H9 (cell line): Measurements from ENCODE around the gene PSMD1. TPM values are rescaled to one million over a fixed set of nuclear protein-coding genes. Genes with fewer than 3 reads are reported as not detected.

ENCODE experiments used
- DNase-seq: peaks from one replicate; pipeline ENCODE4 v3.0.0-alpha.2; 2017
- H2AFZ ChIP-seq: one replicate; pipeline ENCODE4 v1.6.1; 2013; ENCODE audit warnings: mild to moderate bottlenecking, low read length, control low read depth, moderate library complexity
- H2AK5ac ChIP-seq: 2 replicates; pipeline ENCODE4 v1.6.1; 2013; ENCODE audit warnings: low read length, control low read depth, mixed read lengths; ENCODE audit not compliant: insufficient read length
- H2BK120ac ChIP-seq: one replicate; pipeline ENCODE4 v1.6.1; 2013; ENCODE audit warnings: low read depth, mild to moderate bottlenecking, low read length, control low read depth, inconsistent platforms; ENCODE audit not compliant: poor library complexity, severe bottlenecking
- H2BK12ac ChIP-seq: 2 replicates; pipeline ENCODE4 v1.6.1; 2013; ENCODE audit warnings: low read length, control low read depth, mixed read lengths, low read depth; ENCODE audit not compliant: insufficient read length
- H2BK15ac ChIP-seq: 2 replicates; pipeline ENCODE4 v1.6.1; 2013; ENCODE audit warnings: low read depth, low read length, control low read depth
- H2BK20ac ChIP-seq: one replicate; pipeline ENCODE4 v1.6.1; 2013; ENCODE audit warnings: low read depth, mild to moderate bottlenecking, low read length, control low read depth, inconsistent platforms; ENCODE audit not compliant: poor library complexity, severe bottlenecking
- H2BK5ac ChIP-seq: 2 replicates; pipeline ENCODE4 v1.6.1; 2013; ENCODE audit warnings: low read length, control low read depth, mixed read lengths; ENCODE audit not compliant: insufficient read length
- H3K14ac ChIP-seq: 2 replicates; pipeline ENCODE4 v1.6.1; 2013; ENCODE audit warnings: low read length, control low read depth; ENCODE audit not compliant: insufficient read depth
- H3K18ac ChIP-seq: 2 replicates; pipeline ENCODE4 v1.6.1; 2013; ENCODE audit warnings: low read depth, mild to moderate bottlenecking, mixed read lengths, low read length, control low read depth; ENCODE audit not compliant: insufficient read length
- H3K23ac ChIP-seq: 2 replicates; pipeline ENCODE4 v1.6.1; 2013; ENCODE audit warnings: low read length, control low read depth, mixed read lengths, low read depth; ENCODE audit not compliant: insufficient read length
- H3K23me2 ChIP-seq: 2 replicates; pipeline ENCODE4 v1.6.1; 2013; ENCODE audit warnings: low read depth, mild to moderate bottlenecking, mixed read lengths, low read length, control low read depth; ENCODE audit not compliant: insufficient read length, poor library complexity, severe bottlenecking
- H3K27ac ChIP-seq: 2 replicates; pipeline ENCODE4 v1.5.1; 2013; ENCODE audit warnings: low read length, control low read depth, mixed read lengths, low read depth; ENCODE audit not compliant: insufficient read length
- H3K27me3 ChIP-seq: 2 replicates; pipeline ENCODE4 v1.6.1; 2013; ENCODE audit warnings: low read length, control low read depth, inconsistent platforms; ENCODE audit not compliant: insufficient read depth
- H3K4ac ChIP-seq: 2 replicates; pipeline ENCODE4 v1.6.1; 2013; ENCODE audit warnings: low read depth, mild to moderate bottlenecking, control low read depth, inconsistent platforms, low read length, moderate library complexity
- H3K4me1 ChIP-seq: 2 replicates; pipeline ENCODE4 v1.6.1; 2013; ENCODE audit warnings: low read length, control low read depth, inconsistent platforms; ENCODE audit not compliant: insufficient read depth
- H3K4me2 ChIP-seq: 2 replicates; pipeline ENCODE4 v1.6.1; 2013; ENCODE audit warnings: low read length, control low read depth, mixed read lengths; ENCODE audit not compliant: insufficient read length, insufficient read depth
- H3K56ac ChIP-seq: 2 replicates; pipeline ENCODE4 v1.6.1; 2013; ENCODE audit warnings: low read depth, mild to moderate bottlenecking, mixed read lengths, low read length, control low read depth; ENCODE audit not compliant: insufficient read length
- H3K79me1 ChIP-seq: 2 replicates; pipeline ENCODE4 v1.6.1; 2013; ENCODE audit warnings: low read depth, mild to moderate bottlenecking, moderate library complexity, low read length, control low read depth, inconsistent platforms; ENCODE audit not compliant: insufficient read depth, poor library complexity, severe bottlenecking
- H3K79me2 ChIP-seq: 2 replicates; pipeline ENCODE4 v1.6.1; 2013; ENCODE audit warnings: low read length, control low read depth, inconsistent platforms; ENCODE audit not compliant: insufficient read depth
- H3K9ac ChIP-seq: 2 replicates; pipeline ENCODE4 v1.6.1; 2013; ENCODE audit warnings: low read length, control low read depth, mixed read lengths; ENCODE audit not compliant: insufficient read length; ENCODE audit errors: extremely low read depth
- H3K9me3 ChIP-seq: one replicate; pipeline ENCODE4 v1.6.1; 2013; ENCODE audit warnings: low read depth, low read length, inconsistent platforms; ENCODE audit not compliant: control insufficient read depth
- H3T11ph ChIP-seq: one replicate; pipeline ENCODE4 v1.6.1; 2013; ENCODE audit warnings: mild to moderate bottlenecking, low read length, control low read depth, inconsistent platforms
- H4K20me1 ChIP-seq: one replicate; pipeline ENCODE4 v1.6.1; 2013; ENCODE audit not compliant: control insufficient read depth, insufficient read length, insufficient read depth
- H4K5ac ChIP-seq: 2 replicates; pipeline ENCODE4 v1.6.1; 2013; ENCODE audit warnings: low read depth, mild to moderate bottlenecking, mixed read lengths, low read length, control low read depth; ENCODE audit not compliant: insufficient read length
- H4K8ac ChIP-seq: replicated peaks from 2 replicates; pipeline ENCODE4 v1.6.1; 2013; ENCODE audit warnings: low read length, control low read depth, mixed read lengths, low read depth; ENCODE audit not compliant: insufficient read length
- H4K91ac ChIP-seq: 2 replicates; pipeline ENCODE4 v1.6.1; 2013; ENCODE audit warnings: low read depth, mild to moderate bottlenecking, moderate library complexity, mixed read lengths, low read length, control low read depth; ENCODE audit not compliant: insufficient read length
- H3K27ac Mint-ChIP-seq, 3 experiments: 2 replicates in 2 of 3; 3 replicates in 1 of 3; pipeline ENCODE4 v1.8.0; 2020 to 2021; ENCODE audit warnings: mixed read lengths in 3 of 3, mild to moderate bottlenecking in 1 of 3, moderate library complexity in 1 of 3
- H3K27me3 Mint-ChIP-seq: 2 replicates; pipeline ENCODE4 v1.8.0; 2021; ENCODE audit warnings: low read depth, mild to moderate bottlenecking, moderate library complexity, mixed read lengths
- H3K36me3 Mint-ChIP-seq, 3 experiments: 2 replicates in 2 of 3; 3 replicates in 1 of 3; pipeline ENCODE4 v1.8.0; 2020 to 2021; ENCODE audit warnings: low read depth in 3 of 3, mixed read lengths in 3 of 3; ENCODE audit not compliant: insufficient read depth in 1 of 3
- H3K4me1 Mint-ChIP-seq, 2 experiments: 2 replicates each; pipeline ENCODE4 v1.8.0; 2020; ENCODE audit warnings: mixed read lengths in 2 of 2
- H3K4me3 Mint-ChIP-seq, 2 experiments: 2 replicates in 1 of 2; 3 replicates in 1 of 2; pipeline ENCODE4 v1.8.0; 2020 to 2021; ENCODE audit warnings: mild to moderate bottlenecking in 2 of 2, mixed read lengths in 2 of 2, moderate library complexity in 1 of 2
- H3K9me3 Mint-ChIP-seq, 2 experiments: 2 replicates in 1 of 2; 3 replicates in 1 of 2; pipeline ENCODE4 v1.8.0; 2020; ENCODE audit warnings: mild to moderate bottlenecking in 2 of 2, mixed read lengths in 2 of 2, moderate library complexity in 1 of 2
- WGBS: extraction: QIAGEN DNeasy Blood & Tissue Kit; methylation state at CpG from one replicate; pipeline ENCODE4 v1.1.7; 2013; ENCODE audit warnings: missing lambda C conversion rate, low lambda C conversion rate, mixed read lengths; ENCODE audit not compliant: insufficient read length; ENCODE audit errors: extremely low coverage; 5-methylcytosine and 5-hydroxymethylcytosine counted together
- total RNA-seq: library from RNA; stranded (reverse); gene quantifications from 2 replicates; pipeline ENCODE4 v1.2.1, GENCODE V29; 2021
- TF ChIP-seq, protein P1 (sequence below): fragments of 200-600 bp; sonication (generic); conservative IDR thresholded peaks from 3 replicates; pipeline ENCODE4 v1.8.0; 2021; ENCODE audit warnings: antibody characterized with exemption, mild to moderate bottlenecking

The PSMD1 gene
- total RNA-seq, 1 experiment from 2014 or later: 166 TPM

- DNase-seq: no peak
- no peaks in the 10 kb centered on the region for H3K23me2 ChIP-seq
- H3K9me3 Mint-ChIP-seq: no peaks in the 10 kb centered on the region
- H3K27me3 Mint-ChIP-seq: no peaks in the 10 kb centered on the region; the same call in none of the 2 replicates
- no peak overlapping the region for H4K5ac ChIP-seq
- H3K4me1 Mint-ChIP-seq: peaks cover 27 to 31% of the 10 kb centered on the region in 2 experiments
- H3K36me3 Mint-ChIP-seq: no peaks in the 10 kb centered on the region; a peak in 1 of 7 replicates
- H2BK12ac ChIP-seq: no peak overlapping the region
- no peak overlapping the region for H3K56ac ChIP-seq
- H2AFZ ChIP-seq: no peak overlapping the region
- H2BK120ac ChIP-seq: no peak overlapping the region
- H3K4me2 ChIP-seq: no peak overlapping the region
- H3K27ac ChIP-seq: no peak overlapping the region
- H3K18ac ChIP-seq: no peak overlapping the region
- no peak overlapping the region for H3K23ac ChIP-seq
- H3K27ac Mint-ChIP-seq: no peak overlapping the region
- H2BK20ac ChIP-seq: no peak overlapping the region
- H3T11ph ChIP-seq: no peak overlapping the region
- no peaks in the 10 kb centered on the region for H3K27me3 ChIP-seq
- no peak overlapping the region for H3K4ac ChIP-seq
- H2BK5ac ChIP-seq: no peak overlapping the region
- no peak overlapping the region for H3K4me3 Mint-ChIP-seq
- peaks cover 4% of the 10 kb centered on the region; the same call in 1 of the 2 replicates for H3K4me1 ChIP-seq
- no peak overlapping the region for H2BK15ac ChIP-seq
- H3K9ac ChIP-seq: no peak overlapping the region
- TF ChIP-seq, protein P1, sequence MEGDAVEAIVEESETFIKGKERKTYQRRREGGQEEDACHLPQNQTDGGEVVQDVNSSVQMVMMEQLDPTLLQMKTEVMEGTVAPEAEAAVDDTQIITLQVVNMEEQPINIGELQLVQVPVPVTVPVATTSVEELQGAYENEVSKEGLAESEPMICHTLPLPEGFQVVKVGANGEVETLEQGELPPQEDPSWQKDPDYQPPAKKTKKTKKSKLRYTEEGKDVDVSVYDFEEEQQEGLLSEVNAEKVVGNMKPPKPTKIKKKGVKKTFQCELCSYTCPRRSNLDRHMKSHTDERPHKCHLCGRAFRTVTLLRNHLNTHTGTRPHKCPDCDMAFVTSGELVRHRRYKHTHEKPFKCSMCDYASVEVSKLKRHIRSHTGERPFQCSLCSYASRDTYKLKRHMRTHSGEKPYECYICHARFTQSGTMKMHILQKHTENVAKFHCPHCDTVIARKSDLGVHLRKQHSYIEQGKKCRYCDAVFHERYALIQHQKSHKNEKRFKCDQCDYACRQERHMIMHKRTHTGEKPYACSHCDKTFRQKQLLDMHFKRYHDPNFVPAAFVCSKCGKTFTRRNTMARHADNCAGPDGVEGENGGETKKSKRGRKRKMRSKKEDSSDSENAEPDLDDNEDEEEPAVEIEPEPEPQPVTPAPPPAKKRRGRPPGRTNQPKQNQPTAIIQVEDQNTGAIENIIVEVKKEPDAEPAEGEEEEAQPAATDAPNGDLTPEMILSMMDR: no peak
- H3K79me2 ChIP-seq: no peaks in the 10 kb centered on the region
- H4K20me1 ChIP-seq: no peaks in the 10 kb centered on the region
- no peak overlapping the region for H2AK5ac ChIP-seq
- no peak overlapping the region for H4K8ac ChIP-seq
- no CpG with 5 or more reads among the region's 8 CpGs for WGBS
- H3K9me3 ChIP-seq: no peaks in the 10 kb centered on the region
- H3K14ac ChIP-seq: no peak overlapping the region
- H3K79me1 ChIP-seq: no peaks in the 10 kb centered on the region
- H4K91ac ChIP-seq: no peak overlapping the region
Measured at GRCh38 chr2:231183851-231184250, 127.2 kb downstream of the PSMD1 start.
